K562 (cell line): ENCODE measurements around the gene ATP10B. TPM values are rescaled to one million over a fixed set of nuclear protein-coding genes. Genes with fewer than 3 reads are reported as not detected.

Experiments
- ATAC-seq: fragments of 200-7000 bp; cut with Tn5 transposase; 3 replicates; pipeline ENCODE4 v1.9.1; 2020; ENCODE audit warnings: moderate library complexity
- BruUV-seq: library from RNA; stranded (reverse); fragments of 400-500 nt; replicated peaks from 2 replicates; lab custom pipeline; 2021; lab: Mats Ljungman, UMichigan
- CTCF ChIA-PET: fragments of 300-600 bp; formaldehyde crosslinking; extraction: SDS; loops from one replicate; lab custom pipeline; 2021; ENCODE audit warnings: low intra/inter-chr PET ratio; lab: Yijun Ruan, JAX
- POLR2A ChIA-PET: fragments of 300-600, 350-650 bp; sonication (Branson Sonifier 250); formaldehyde crosslinking; extraction: SDS; loops from one replicate; lab custom pipeline; 2021; ENCODE audit warnings: antibody characterized with exemption, inconsistent platforms; lab: Yijun Ruan, JAX
- DNase-seq, 4 experiments: peaks; one replicate each; pipeline versions ENCODE4 v3.0.0 to v3.0.0-alpha.2; 2011 to 2018; ENCODE audit warnings: low spot score in 3 of 4, mixed read lengths in 3 of 4; ENCODE audit errors: extremely low read depth in 1 of 4
- FAIRE-seq: peaks from 2 replicates; lab custom pipeline; 2011; peaks lifted over from hg19 to GRCh38; lab: Jason Lieb, UNC
- H2AFZ ChIP-seq: 2 replicates; pipeline ENCODE4 v1.6.0; 2011; ENCODE audit warnings: low read depth, low read length, control low read depth, inconsistent platforms
- H3K27ac ChIP-seq: fragments of 200-600 bp; 3 replicates; pipeline ENCODE4 v1.8.0; 2011; ENCODE audit warnings: low read depth, mild to moderate bottlenecking, control low read depth, inconsistent platforms, low read length, moderate library complexity, mixed read lengths; ENCODE audit errors: extremely low read depth
- H3K27me3 ChIP-seq, 2 experiments: fragments of 300-600 bp in 1 of 2; 2 replicates in 1 of 2; 3 replicates in 1 of 2; pipeline versions ENCODE4 v1.6.0 to v1.8.0; 2011; ENCODE audit warnings: inconsistent platforms in 2 of 2, low read length in 2 of 2, mild to moderate bottlenecking in 1 of 2, mixed read lengths in 1 of 2, moderate library complexity in 1 of 2; ENCODE audit not compliant: control insufficient read depth in 2 of 2, insufficient read depth in 2 of 2
- H3K36me3 ChIP-seq: fragments of 300-600 bp; 3 replicates; pipeline ENCODE4 v1.8.0; 2011; ENCODE audit warnings: mild to moderate bottlenecking, low read length, inconsistent platforms; ENCODE audit not compliant: control insufficient read depth, insufficient read depth
- H3K4me1 ChIP-seq, 2 experiments: fragments of 200-600 bp in 1 of 2; replicated peaks in 1 of 2; 2 replicates in 1 of 2; 3 replicates in 1 of 2; pipeline versions ENCODE4 v1.5.1 to v1.8.0; 2011; ENCODE audit warnings: inconsistent platforms in 2 of 2, low read length in 2 of 2, mild to moderate bottlenecking in 1 of 2, mixed read lengths in 1 of 2, moderate library complexity in 1 of 2; ENCODE audit not compliant: control insufficient read depth in 2 of 2, insufficient read depth in 2 of 2
- H3K4me2 ChIP-seq: 2 replicates; pipeline ENCODE4 v1.6.1; 2011; ENCODE audit warnings: low read length, control low read depth, inconsistent platforms, mixed read lengths; ENCODE audit not compliant: insufficient read depth
- H3K4me3 ChIP-seq: fragments of 200-600 bp; sonication (generic), shearing (Covaris generic); 2 replicates; pipeline ENCODE4 v1.5.1; 2016; ENCODE audit warnings: control low read depth, inconsistent platforms
- H3K79me2 ChIP-seq: fragments of 200-600 bp; 3 replicates; pipeline ENCODE4 v1.8.0; 2011; ENCODE audit warnings: low read length, inconsistent platforms; ENCODE audit not compliant: control insufficient read depth, insufficient read depth
- H3K9ac ChIP-seq, 2 experiments: 2 replicates each; pipeline versions ENCODE4 v1.6.0 to v1.6.1; 2011; ENCODE audit warnings: low read depth in 2 of 2, low read length in 2 of 2, control low read depth in 1 of 2, inconsistent platforms in 1 of 2, mild to moderate bottlenecking in 1 of 2, mixed read lengths in 1 of 2; ENCODE audit not compliant: insufficient read depth in 1 of 2
- H3K9me1 ChIP-seq: one replicate; pipeline ENCODE4 v1.6.0; 2011; ENCODE audit warnings: inconsistent platforms, mild to moderate bottlenecking, low read length, moderate library complexity; ENCODE audit not compliant: control insufficient read depth, insufficient read depth
- H3K9me3 ChIP-seq: replicated peaks from 2 replicates; pipeline ENCODE4 v1.5.1; 2011; ENCODE audit warnings: low read depth, low read length, inconsistent platforms; ENCODE audit not compliant: control insufficient read depth, insufficient read depth
- H4K20me1 ChIP-seq: replicated peaks from 2 replicates; pipeline ENCODE4 v1.6.1; 2011; ENCODE audit warnings: low read length, inconsistent platforms, mixed read lengths; ENCODE audit not compliant: control insufficient read depth, insufficient read depth
- CBX8 ChIP-seq: fragments of 200-600 bp; sonication (generic); IDR thresholded peaks from 2 replicates; pipeline ENCODE4 v1.6.1; 2012; ENCODE audit warnings: borderline replicate concordance, mixed run types, low read depth, mild to moderate bottlenecking, moderate library complexity, mixed read lengths, low read length, control low read depth, inconsistent platforms; ENCODE audit not compliant: poor library complexity, severe bottlenecking; ENCODE audit errors: extremely low read depth
- CLOCK ChIP-seq: fragments of 250-450 bp; sonication (Bioruptor Pico); IDR thresholded peaks from 2 replicates; pipeline ENCODE4 v1.4.0; 2020; ENCODE audit warnings: mild to moderate bottlenecking, moderate library complexity, borderline replicate concordance
- GTF2A2 ChIP-seq: IDR thresholded peaks from 2 replicates; pipeline ENCODE4 v1.6.1; 2016; ENCODE audit warnings: mild to moderate bottlenecking, missing genetic modification characterization, missing compliant biosample characterization
- HMG20A ChIP-seq: fragments of 450-650 bp; formaldehyde crosslinking; conservative IDR thresholded peaks from 2 replicates; pipeline ENCODE4 v1.4.0; 2020; ENCODE audit warnings: mild to moderate bottlenecking, mixed read lengths
- LCOR ChIP-seq: sonication (generic); formaldehyde crosslinking; IDR thresholded peaks from 2 replicates; pipeline ENCODE4 v1.8.0; 2022; ENCODE audit warnings: mild to moderate bottlenecking, missing genetic modification reagents
- MEIS2 ChIP-seq: fragments of 450-650 bp; IDR thresholded peaks from 2 replicates; pipeline ENCODE4 v1.6.1; 2014; ENCODE audit warnings: mild to moderate bottlenecking; ENCODE audit not compliant: partially characterized antibody
- NCOA1 ChIP-seq: fragments of 450-650 bp; IDR thresholded peaks from 2 replicates; pipeline ENCODE4 v1.6.1; 2016; ENCODE audit warnings: low read depth
- NFRKB ChIP-seq: fragments of 450-650 bp; IDR thresholded peaks from 2 replicates; pipeline ENCODE4 v1.6.1; 2016; ENCODE audit warnings: low read depth
- NFXL1 ChIP-seq: fragments of 450-650 bp; formaldehyde crosslinking; IDR thresholded peaks from 2 replicates; pipeline ENCODE4 v1.4.0; 2021; ENCODE audit warnings: mild to moderate bottlenecking
- RBM25 ChIP-seq: fragments of 200-400 bp; formaldehyde crosslinking; IDR thresholded peaks from 2 replicates; pipeline ENCODE4 v1.6.1; 2018; ENCODE audit warnings: low read length, low read depth, moderate library complexity; ENCODE audit not compliant: severe bottlenecking
- U2AF1 ChIP-seq: fragments of 200-400 bp; formaldehyde crosslinking; optimal IDR thresholded peaks from 2 replicates; pipeline ENCODE3; 2017; ENCODE audit warnings: mild to moderate bottlenecking, low read depth, low read length, moderate library complexity
- ZNF778 ChIP-seq: fragments of 450-650 bp; formaldehyde crosslinking; IDR thresholded peaks from 2 replicates; pipeline ENCODE4 v1.4.0; 2020; ENCODE audit warnings: mild to moderate bottlenecking, moderate library complexity
- WGBS: fragments of 100-300 bp; shearing (Covaris generic); methylation state at CpG from one replicate; pipeline ENCODE4 v1.1.6; 2016; ENCODE audit warnings: low coverage, mixed read lengths; ENCODE audit not compliant: insufficient coverage; ENCODE audit errors: missing lambda C conversion rate; 5-methylcytosine and 5-hydroxymethylcytosine counted together
- in situ Hi-C: fragments of 300-500 bp; cut with MboI; formaldehyde crosslinking; loops from 4 replicates; pipeline ENCODE4 v1.15.0; 2018; ENCODE audit warnings: inconsistent platforms, mixed read lengths
- intact Hi-C: fragments of 100-400 bp; cut with micrococcal nuclease; formaldehyde crosslinking; loops from 2 replicates; pipeline ENCODE4 v1.14.2; 2022
- polyA plus RNA-seq, 8 experiments: library from polyadenylated mRNA; depleted of rRNA in 4 of 8; stranded (reverse) in 5 of 8; unstranded in 3 of 8; fragments of >200 nt; fragmentation: Nextera tagmentation in 2 of 8; fragmentation: Illumina TruSeq in 1 of 8; extraction: Ambion mirVana in 2 of 8; extraction: Trizol in 1 of 8; gene quantifications; 2 replicates each; pipeline versions ENCODE4 v1.2.1 to v1.2.3, GENCODE V29; 2011 to 2014; ENCODE audit warnings: inconsistent platforms in 1 of 8, missing spikeins in 1 of 8
- total RNA-seq, 7 experiments: library from RNA; depleted of rRNA in 6 of 7; stranded (reverse); fragments of >200 nt in 6 of 7; fragmentation: Illumina TruSeq in 2 of 7; extraction: Trizol in 2 of 7; gene quantifications; 2 replicates each; pipeline versions ENCODE4 v1.2.1 to v1.2.3, GENCODE V29; 2011 to 2021; ENCODE audit warnings: low replicate concordance in 1 of 7
- TF ChIP-seq, protein P1 (sequence below): fragments of 450-650 bp; formaldehyde crosslinking; IDR thresholded peaks from 2 replicates; pipeline ENCODE4 v1.4.0; 2020; ENCODE audit warnings: mild to moderate bottlenecking

The ATP10B gene
- total and polyA plus RNA-seq, 9 of the 15 experiments (the other 6 are each of a cell fraction or from before 2014, with no cell fraction given), result 0.04 TPM; not detected in 8

DNA sequence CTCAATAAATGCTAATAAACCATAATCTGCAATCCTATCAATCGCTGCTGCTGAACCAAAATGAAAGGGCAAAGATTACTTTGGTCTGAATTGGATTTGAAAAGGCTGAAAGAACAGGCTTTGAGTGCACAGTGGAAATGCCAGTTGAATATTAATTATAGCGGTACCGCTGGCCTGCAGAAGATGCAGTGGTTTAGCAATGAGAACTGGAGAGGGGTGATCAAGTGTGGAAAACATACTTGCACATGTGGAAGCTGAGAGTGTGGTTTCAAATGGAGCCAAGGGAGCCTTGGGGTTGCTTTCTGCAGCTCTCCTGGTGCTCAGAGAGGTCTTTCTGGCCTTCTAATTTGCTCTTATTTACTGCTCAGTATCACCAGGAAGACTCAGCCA lies 296.4 kb downstream of the ATP10B start:
- ChIA-PET CTCF (no interaction called here), POLR2A (interaction anchor here (1.2 kb wide), 1 partner anchor 9 kb away, joined by 3 read pairs; no protein-coding TSS in a partner anchor)
- Histone ChIP-seq H3K9me3 (no peaks in the 10 kb centered on the region), H3K79me2 (no peaks in the 10 kb centered on the region), H3K27me3 (no peaks in the 10 kb centered on the region), H3K36me3 (no peaks in the 10 kb centered on the region), H4K20me1 (no peaks in the 10 kb centered on the region), H2AFZ (no peak overlapping the region), H3K27ac (no peak overlapping the region), H3K9me1 (no peaks in the 10 kb centered on the region), H3K4me1 (no peaks in the 10 kb centered on the region), H3K4me3 (no peak overlapping the region), H3K9ac (no peak overlapping the region), H3K4me2 (no peak overlapping the region)
- no peak for DNase-seq
- no peak for ATAC-seq
- 4% methylated on average over 3 of the region's 3 CpGs for WGBS
- no peak for FAIRE-seq
- no TSS peak for BruUV-seq
- in situ Hi-C loops (no loop called here), intact Hi-C loops (no loop called here)
- TF ChIP-seq NFRKB (no peak), HMG20A (CRISPR knock-in tag) (no peak), RBM25 (no peak), NCOA1 (no peak), LCOR (CRISPR knock-in tag) (no peak), GTF2A2 (tag) (no peak), MEIS2 (no peak), U2AF1 (no peak), ZNF778 (CRISPR knock-in tag) (no peak), CLOCK (CRISPR knock-in tag) (no peak), CBX8 (no peak), NFXL1 (CRISPR knock-in tag) (no peak)
- TF ChIP-seq, protein P1, sequence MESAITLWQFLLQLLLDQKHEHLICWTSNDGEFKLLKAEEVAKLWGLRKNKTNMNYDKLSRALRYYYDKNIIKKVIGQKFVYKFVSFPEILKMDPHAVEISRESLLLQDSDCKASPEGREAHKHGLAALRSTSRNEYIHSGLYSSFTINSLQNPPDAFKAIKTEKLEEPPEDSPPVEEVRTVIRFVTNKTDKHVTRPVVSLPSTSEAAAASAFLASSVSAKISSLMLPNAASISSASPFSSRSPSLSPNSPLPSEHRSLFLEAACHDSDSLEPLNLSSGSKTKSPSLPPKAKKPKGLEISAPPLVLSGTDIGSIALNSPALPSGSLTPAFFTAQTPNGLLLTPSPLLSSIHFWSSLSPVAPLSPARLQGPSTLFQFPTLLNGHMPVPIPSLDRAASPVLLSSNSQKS (CRISPR knock-in tag), result no peak
